HS-5 (cell line): ENCODE data around the gene MRC1.
A peak's percentile ranks its signal among the peaks of the same experiment; 100 is the strongest.
"Not testable (repeated sequence)": the region's sequence is repeated elsewhere in the genome, so short reads cannot be mapped to it uniquely, and the experiment has no call there.

ENCODE experiments used
- DNase-seq: peaks from one replicate; pipeline ENCODE4 v3.0.0-alpha.2; 2012; ENCODE audit warnings: low read depth

The MRC1 gene

DNA sequence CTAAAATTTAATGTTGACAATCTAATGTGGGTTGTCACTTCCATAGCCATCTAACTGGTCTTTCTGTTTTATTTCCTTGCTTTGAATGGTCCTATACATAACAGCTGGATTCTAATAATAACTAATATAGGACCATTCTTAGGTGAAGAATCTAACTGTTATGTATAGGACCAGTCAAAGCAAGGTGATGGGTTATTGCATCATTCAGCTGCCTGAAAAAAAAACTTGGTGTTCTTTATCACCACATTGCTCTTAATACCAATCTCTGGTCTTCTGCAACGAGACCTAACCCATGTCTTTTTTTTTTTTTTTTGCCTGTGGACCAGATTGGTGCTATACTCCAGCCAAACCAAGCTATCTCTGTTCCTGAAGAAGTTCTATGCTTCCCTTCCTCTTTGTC lies 96.9 kb downstream of the MRC1 start:
- no peak for DNase-seq

DNA sequence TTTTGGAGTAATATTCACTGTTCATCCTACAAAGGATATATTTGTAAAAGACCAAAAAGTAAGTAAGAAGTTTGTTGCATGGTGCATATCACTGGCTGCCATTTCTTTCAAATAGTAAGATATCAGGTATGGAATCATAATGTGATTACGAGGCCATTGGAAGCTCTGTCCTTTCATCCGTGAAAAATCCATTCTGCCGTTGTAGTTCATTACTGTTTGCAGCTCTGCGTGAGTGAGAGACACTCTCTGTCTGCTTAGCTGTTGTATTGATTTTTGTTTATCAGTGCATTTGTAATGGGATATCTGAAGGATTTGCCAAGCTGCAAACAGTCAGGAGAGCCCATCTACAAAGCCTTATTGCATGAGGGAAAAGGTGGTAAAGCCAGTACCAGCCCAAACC lies 98.5 kb downstream of the MRC1 start:
- no peak for DNase-seq

GRCh38 chr10:17910125-17910789 lies 101.1 kb downstream of the MRC1 start:
- DNase-seq = no peak

DNA sequence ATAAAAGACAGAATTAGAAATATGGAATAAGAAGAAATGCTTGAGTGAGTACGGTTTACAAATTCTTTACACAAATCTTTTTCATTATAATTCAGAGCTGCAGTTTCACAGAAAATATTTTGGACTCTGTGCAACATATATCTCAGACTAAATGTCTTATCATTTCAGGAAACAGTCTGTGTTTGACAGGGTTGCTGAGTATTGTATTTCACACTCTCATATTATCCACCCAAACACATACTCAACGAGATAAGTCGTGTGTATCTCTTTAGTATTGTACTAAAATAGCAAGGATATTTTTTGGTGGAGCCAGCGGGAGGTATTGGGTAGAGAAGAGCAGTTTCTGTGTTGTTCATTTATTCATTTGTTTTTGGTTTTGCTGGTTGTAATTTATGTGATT lies 103.6 kb downstream of the MRC1 start:
- no peak for DNase-seq

DNA sequence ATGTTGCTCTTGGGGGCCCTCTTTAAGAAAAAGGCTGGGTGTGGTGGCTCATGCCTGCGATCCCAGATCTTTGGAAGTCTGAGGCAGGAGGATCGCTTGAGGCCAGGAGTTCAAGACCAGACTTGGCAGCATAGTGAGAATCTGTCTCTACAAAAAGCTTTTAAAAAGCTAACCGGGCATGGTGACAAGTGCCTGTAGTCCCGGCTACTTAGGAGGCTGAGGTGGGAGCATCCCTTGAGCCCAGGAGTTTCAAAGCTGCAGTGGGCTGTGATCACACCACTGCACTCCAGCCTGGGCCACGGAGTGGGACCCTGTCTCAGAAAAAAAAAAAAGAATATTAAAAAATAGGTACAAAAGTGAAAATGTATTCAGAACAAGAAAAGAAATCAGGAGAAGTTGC lies 104.5 kb downstream of the MRC1 start:
- DNase-seq = no peak

DNA sequence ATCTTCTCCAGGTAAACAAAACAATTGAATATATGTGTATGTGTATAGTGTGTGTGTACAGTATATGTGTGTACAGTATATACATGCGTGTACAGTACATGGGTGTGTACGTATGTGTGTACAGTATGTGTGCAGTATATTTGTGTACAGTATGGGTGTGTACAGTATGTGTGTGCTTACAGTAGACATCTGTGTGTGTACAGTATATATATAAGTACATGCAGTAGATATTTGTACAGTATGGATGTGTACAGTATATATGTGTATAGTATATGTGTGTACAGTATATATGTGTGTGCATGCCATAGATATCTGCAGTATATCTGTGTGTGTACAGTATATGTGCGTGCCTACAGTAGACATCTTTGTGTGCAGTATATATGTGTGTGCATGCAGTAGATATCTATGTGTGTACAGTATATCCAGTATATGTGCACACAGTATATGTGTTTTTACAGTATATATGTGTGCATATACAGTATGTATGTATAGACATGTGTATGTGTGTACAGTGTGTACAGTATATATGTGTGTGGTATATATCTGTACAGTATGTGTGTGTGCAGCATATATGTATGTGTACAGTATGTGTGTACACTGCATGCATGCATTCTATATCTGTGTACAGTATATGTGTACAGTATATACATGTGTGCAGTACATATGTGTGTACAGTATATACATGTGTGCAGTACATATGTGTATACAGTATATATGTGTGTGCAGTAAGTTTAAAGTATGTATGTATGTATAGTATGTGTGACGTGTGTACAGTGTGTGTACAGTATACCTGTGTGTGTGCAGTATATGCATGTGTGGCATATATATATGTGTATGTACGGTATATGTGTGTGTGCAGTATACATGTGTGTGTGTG lies 105.3 kb downstream of the MRC1 start:
- DNase-seq = no peak

DNA sequence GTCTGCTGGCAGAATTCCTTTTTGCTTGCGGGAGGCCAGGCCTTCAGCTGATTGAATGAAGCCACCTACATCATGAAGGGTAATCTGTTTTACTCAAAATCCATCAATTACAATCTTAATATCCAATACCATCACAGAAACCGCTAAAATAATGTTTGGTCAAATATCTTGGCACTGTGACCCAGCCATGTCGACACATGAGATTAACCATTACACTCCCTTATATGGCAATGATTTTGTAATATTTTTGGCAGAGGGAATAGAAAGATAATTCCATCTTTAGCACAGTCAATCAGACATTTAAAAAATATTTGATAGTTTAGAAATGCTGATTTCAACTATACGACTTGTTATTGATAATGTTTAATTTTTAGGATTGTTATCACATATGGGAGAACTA lies 106.0 kb downstream of the MRC1 start:
- DNase-seq = no peak

- no peak for DNase-seq
Observed at GRCh38 chr10:17918187-17918903, 109.2 kb downstream of the MRC1 start.

DNA sequence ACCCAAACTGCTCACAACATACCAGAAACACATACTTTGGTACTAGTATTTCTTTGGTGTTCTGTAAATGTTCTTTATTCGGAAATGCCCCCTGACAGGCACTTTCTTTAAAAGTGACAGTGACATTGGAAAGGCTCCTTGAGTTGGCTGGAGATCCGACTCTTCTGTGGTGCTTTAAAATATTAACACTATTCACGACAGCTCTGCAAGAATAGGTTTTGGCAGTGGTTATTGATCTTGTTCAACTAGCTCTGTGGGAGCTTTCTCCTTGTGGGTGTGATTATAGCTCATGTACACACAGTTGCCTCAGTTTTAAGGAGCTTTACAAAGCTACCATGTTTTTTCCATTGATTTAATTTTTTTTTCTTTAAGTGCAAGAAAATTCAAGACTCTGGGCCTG lies 112.2 kb downstream of the MRC1 start:
- no peak for DNase-seq

GRCh38 chr10:17923728-17924127 lies 114.6 kb downstream of the MRC1 start:
- DNase-seq = peak; percentile 48

DNA sequence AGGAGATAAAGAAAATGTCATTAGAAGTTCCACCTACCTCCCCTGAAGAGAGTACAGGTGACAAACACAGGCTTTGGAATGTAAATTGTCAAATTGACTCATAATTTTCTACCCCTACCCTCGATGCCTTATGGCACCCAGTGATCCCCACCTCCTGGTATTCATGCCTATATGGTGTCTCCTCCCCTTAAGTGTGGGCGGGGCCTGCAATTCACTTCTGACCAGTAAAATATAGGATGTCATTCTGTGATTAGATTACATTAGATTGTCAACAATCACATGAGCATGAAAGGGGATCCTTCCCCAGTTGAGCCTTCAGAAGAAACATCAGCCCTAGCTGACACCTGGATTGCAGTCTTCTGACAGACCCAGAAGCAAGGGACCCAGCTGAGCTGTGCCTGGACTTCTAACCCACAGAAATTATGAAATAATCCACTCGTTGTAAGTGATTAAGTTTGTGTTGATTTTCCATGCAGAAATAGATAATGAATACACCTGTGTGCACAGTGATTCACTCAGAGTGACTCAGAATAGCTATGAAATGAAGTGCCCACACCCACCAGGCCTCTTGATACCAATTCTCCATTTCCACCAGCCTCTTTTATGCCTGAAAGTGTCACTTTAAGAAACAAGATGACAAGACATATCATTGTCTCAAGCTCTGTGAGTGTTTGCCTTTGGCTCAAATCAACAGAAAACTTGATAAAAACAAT lies 134.0 kb downstream of the MRC1 start:
- no peak for DNase-seq

DNA sequence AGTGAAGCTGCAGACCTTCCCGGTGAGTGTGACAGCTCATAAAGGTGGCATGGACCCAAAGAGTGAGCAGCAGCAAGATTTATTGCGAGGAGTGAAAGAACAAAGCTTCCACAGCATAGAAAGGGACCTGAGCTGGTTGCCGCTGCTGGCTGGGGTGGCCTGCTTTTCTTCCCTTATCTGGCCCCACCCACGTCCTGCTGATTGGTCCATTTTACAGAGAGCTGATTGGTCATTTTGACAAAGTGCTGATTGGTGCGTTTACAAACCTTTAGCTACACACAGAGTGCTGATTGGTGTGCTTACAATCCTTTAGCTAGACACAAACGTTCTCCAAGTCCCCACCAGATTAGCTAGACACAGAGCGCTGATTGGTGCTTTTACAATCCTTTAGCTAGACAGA lies 141.1 kb downstream of the MRC1 start:
- not testable (repeated sequence) for DNase-seq

GRCh38 chr10:17950726-17951125 lies 141.6 kb downstream of the MRC1 start:
- DNase-seq = no peak

DNA sequence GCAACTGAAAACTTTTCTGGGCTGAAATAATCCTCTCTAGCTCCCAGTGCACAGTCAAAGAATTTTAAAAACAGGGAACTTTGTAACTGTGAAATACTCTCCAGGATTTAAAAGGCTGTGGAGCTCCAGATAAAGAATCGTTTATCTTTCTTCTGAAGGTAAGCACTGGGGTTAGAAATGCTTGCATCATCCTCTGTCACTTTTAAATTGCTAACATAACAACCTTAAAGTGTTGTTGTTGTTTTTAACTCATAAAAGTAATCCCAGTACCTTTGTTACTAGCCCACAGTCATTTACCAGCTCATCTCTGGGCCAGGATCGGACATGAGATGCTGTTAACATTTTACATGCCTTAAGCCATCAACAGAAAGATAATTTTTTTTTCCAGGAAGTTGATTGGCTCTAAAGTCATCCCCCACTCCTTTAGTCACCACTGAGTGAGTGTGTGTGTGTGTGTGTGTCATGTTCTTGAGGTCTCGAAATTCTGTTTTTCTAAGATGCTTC lies 142.8 kb downstream of the MRC1 start, which contains the start of gene SLC39A12:
TSS of gene SLC39A12 (plus strand) at position 51 of the 504 bp plus-strand sequence. CDS start 1,359 bp downstream, outside the sequence.
- DNase-seq = peak; percentile 18

DNA sequence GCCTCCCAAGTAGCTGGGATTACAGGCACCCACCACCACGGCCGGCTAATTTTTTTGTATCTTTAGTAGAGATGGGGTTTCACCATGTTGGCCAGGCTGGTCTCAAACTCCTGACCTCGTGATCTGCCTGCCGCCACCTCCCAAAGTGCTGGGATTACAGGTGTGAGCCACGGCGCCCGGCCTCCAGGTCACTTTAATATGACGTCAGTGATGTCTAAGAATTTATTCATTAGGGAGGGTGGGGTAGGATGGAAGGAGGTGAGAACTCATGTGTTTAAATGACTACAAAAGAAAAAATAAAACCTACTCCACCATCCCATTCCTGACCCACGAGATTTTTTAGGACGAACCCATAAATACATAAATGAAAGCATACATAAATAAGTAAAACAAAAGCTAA lies 145.2 kb downstream of the MRC1 start:
- not testable (repeated sequence) for DNase-seq

- DNase-seq = no peak
Observed at GRCh38 chr10:17954861-17955260, 145.7 kb downstream of the MRC1 start.

DNA sequence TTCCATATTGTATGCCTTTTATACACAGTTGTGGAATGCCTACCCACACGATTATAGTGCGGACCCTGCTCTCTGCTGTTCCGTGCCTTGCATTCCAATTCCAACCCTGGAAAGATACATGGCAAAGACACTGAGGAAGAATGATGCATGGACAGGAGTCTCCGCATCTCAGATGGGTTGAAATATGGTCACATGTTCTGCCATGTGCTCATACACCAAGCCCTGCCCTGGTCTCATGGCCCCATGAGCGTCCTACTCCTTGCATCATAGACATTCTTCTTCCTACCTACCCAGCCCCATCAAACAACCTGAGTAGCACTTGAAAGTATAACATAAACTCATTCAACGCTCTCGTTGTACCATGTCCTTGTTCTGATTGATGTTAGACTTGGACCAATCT lies 148.9 kb downstream of the MRC1 start:
- DNase-seq = no peak

- no peak for DNase-seq
Observed at GRCh38 chr10:17959870-17960269, 150.7 kb downstream of the MRC1 start.
